Measurements from ENCODE around the gene LDB3. TPM values are rescaled to one million over a fixed set of nuclear protein-coding genes. Genes with fewer than 3 reads are reported as not detected.
"Not testable (repeated sequence)": the region's sequence is repeated elsewhere in the genome, so short reads cannot be mapped to it uniquely, and the experiment has no call there.

The LDB3 gene
- total and polyA plus RNA-seq, 4 donors = 0.66 to 4.3 (median 2.4) TPM

- Histone ChIP-seq H3K4me1 (ENCODE audit: control insufficient read depth, insufficient read depth, low read length) (peaks cover 15% of the 10 kb centered on the region), H3K27me3 (ENCODE audit: control insufficient read depth, insufficient read depth, low read length) (no peaks in the 10 kb centered on the region), H3K36me3 (ENCODE audit: control insufficient read depth, insufficient read depth, low read length) (no peaks in the 10 kb centered on the region), H3K27ac (ENCODE audit: low read depth, low read length) (no peak overlapping the region), H3K4me3 (ENCODE audit: low read depth, low read length) (no peak overlapping the region), H3K9me3 (ENCODE audit: control insufficient read depth, insufficient read depth, low read length) (no peaks in the 10 kb centered on the region)
- peak in 1 of 6 donors; percentile 24 for DNase-seq (ENCODE audit: low read depth in 4 of 6, low spot score in 6 of 6)
- 100% methylated on average over 1 of the region's 4 CpGs for WGBS (ENCODE audit: insufficient coverage)
These were observed 66.1 kb downstream of the LDB3 start for GRCh38 chr10:86734207-86734988.

- H3K36me3 ChIP-seq (ENCODE audit: control insufficient read depth, insufficient read depth, low read length); H3K27me3 ChIP-seq (ENCODE audit: control insufficient read depth, insufficient read depth, low read length); H3K27ac ChIP-seq (ENCODE audit: low read depth, low read length); H3K9me3 ChIP-seq (ENCODE audit: control insufficient read depth, insufficient read depth, low read length); DNase-seq (ENCODE audit: low read depth in 4 of 6, low spot score in 6 of 6); H3K4me3 ChIP-seq (ENCODE audit: low read depth, low read length): not testable (repeated sequence)
- WGBS (ENCODE audit: insufficient coverage) = 100% methylated on average over 1 of the region's 4 CpGs
- peaks cover 12% of the 10 kb centered on the region for H3K4me1 ChIP-seq (ENCODE audit: control insufficient read depth, insufficient read depth, low read length)
These were observed 67.0 kb downstream of the LDB3 start for GRCh38 chr10:86735278-86735677.

GRCh38 chr10:86742230-86742629 lies 73.9 kb downstream of the LDB3 start:
- H3K27ac ChIP-seq (ENCODE audit: low read depth, low read length) = no peak overlapping the region
- no peaks in the 10 kb centered on the region for H3K27me3 ChIP-seq (ENCODE audit: control insufficient read depth, insufficient read depth, low read length)
- no peak for DNase-seq (ENCODE audit: low read depth in 4 of 6, low spot score in 6 of 6)
- no peaks in the 10 kb centered on the region for H3K36me3 ChIP-seq (ENCODE audit: control insufficient read depth, insufficient read depth, low read length)
- no peaks in the 10 kb centered on the region for H3K9me3 ChIP-seq (ENCODE audit: control insufficient read depth, insufficient read depth, low read length)
- WGBS (ENCODE audit: insufficient coverage) = no CpG with 5 or more reads among the region's 1 CpG
- H3K4me1 ChIP-seq (ENCODE audit: control insufficient read depth, insufficient read depth, low read length) = no peaks in the 10 kb centered on the region
- H3K4me3 ChIP-seq (ENCODE audit: low read depth, low read length) = no peak overlapping the region

GRCh38 chr10:86744067-86744725 lies 75.9 kb downstream of the LDB3 start:
- no peaks in the 10 kb centered on the region for H3K27me3 ChIP-seq (ENCODE audit: control insufficient read depth, insufficient read depth, low read length)
- no peaks in the 10 kb centered on the region for H3K4me1 ChIP-seq (ENCODE audit: control insufficient read depth, insufficient read depth, low read length)
- H3K4me3 ChIP-seq (ENCODE audit: low read depth, low read length) = no peak overlapping the region
- no peak overlapping the region for H3K27ac ChIP-seq (ENCODE audit: low read depth, low read length)
- no peaks in the 10 kb centered on the region for H3K36me3 ChIP-seq (ENCODE audit: control insufficient read depth, insufficient read depth, low read length)
- no peak for DNase-seq (ENCODE audit: low read depth in 4 of 6, low spot score in 6 of 6)
- WGBS (ENCODE audit: insufficient coverage) = 87% methylated on average over 6 of the region's 7 CpGs
- H3K9me3 ChIP-seq (ENCODE audit: control insufficient read depth, insufficient read depth, low read length) = no peaks in the 10 kb centered on the region

- no peak overlapping the region for H3K27ac ChIP-seq (ENCODE audit: low read depth, low read length)
- H3K36me3 ChIP-seq (ENCODE audit: control insufficient read depth, insufficient read depth, low read length) = peaks cover 2% of the 10 kb centered on the region
- H3K4me3 ChIP-seq (ENCODE audit: low read depth, low read length) = no peak overlapping the region
- WGBS (ENCODE audit: insufficient coverage) = no CpG with 5 or more reads among the region's 7 CpGs
- H3K9me3 ChIP-seq (ENCODE audit: control insufficient read depth, insufficient read depth, low read length) = no peaks in the 10 kb centered on the region
- H3K4me1 ChIP-seq (ENCODE audit: control insufficient read depth, insufficient read depth, low read length) = peaks cover 4% of the 10 kb centered on the region
- peak in 1 of 6 donors; percentile 55 for DNase-seq (ENCODE audit: low read depth in 4 of 6, low spot score in 6 of 6)
- no peaks in the 10 kb centered on the region for H3K27me3 ChIP-seq (ENCODE audit: control insufficient read depth, insufficient read depth, low read length)
These were observed 79.7 kb downstream of the LDB3 start for GRCh38 chr10:86747796-86748581.

- Histone ChIP-seq H3K27me3 (ENCODE audit: control insufficient read depth, insufficient read depth, low read length) (no peaks in the 10 kb centered on the region), H3K27ac (ENCODE audit: low read depth, low read length) (no peak overlapping the region), H3K36me3 (ENCODE audit: control insufficient read depth, insufficient read depth, low read length) (peaks cover 2% of the 10 kb centered on the region), H3K4me3 (ENCODE audit: low read depth, low read length) (no peak overlapping the region), H3K9me3 (ENCODE audit: control insufficient read depth, insufficient read depth, low read length) (no peaks in the 10 kb centered on the region), H3K4me1 (ENCODE audit: control insufficient read depth, insufficient read depth, low read length) (peaks cover 14% of the 10 kb centered on the region)
- DNase-seq (ENCODE audit: low read depth in 4 of 6, low spot score in 6 of 6) = no peak
- 80% methylated on average over 5 of the region's 9 CpGs for whole genome bisulfite sequencing (ENCODE audit: insufficient coverage)
These were observed 81.5 kb downstream of the LDB3 start for GRCh38 chr10:86749854-86750253.

- no peak overlapping the region for H3K4me3 ChIP-seq (ENCODE audit: low read depth, low read length)
- H3K27me3 ChIP-seq (ENCODE audit: control insufficient read depth, insufficient read depth, low read length) = no peaks in the 10 kb centered on the region
- H3K4me1 ChIP-seq (ENCODE audit: control insufficient read depth, insufficient read depth, low read length) = peaks cover 19% of the 10 kb centered on the region
- H3K9me3 ChIP-seq (ENCODE audit: control insufficient read depth, insufficient read depth, low read length) = no peaks in the 10 kb centered on the region
- H3K27ac ChIP-seq (ENCODE audit: low read depth, low read length) = no peak overlapping the region
- peaks cover 2% of the 10 kb centered on the region for H3K36me3 ChIP-seq (ENCODE audit: control insufficient read depth, insufficient read depth, low read length)
- no CpG with 5 or more reads among the region's 17 CpGs for WGBS (ENCODE audit: insufficient coverage)
- no peak for DNase-seq (ENCODE audit: low read depth in 4 of 6, low spot score in 6 of 6)
These were observed 83.2 kb downstream of the LDB3 start for GRCh38 chr10:86751477-86751876.

- Histone ChIP-seq H3K4me3 (ENCODE audit: low read depth, low read length) (no peak overlapping the region), H3K36me3 (ENCODE audit: control insufficient read depth, insufficient read depth, low read length) (peaks cover 2% of the 10 kb centered on the region), H3K27ac (ENCODE audit: low read depth, low read length) (no peak overlapping the region), H3K9me3 (ENCODE audit: control insufficient read depth, insufficient read depth, low read length) (no peaks in the 10 kb centered on the region), H3K4me1 (ENCODE audit: control insufficient read depth, insufficient read depth, low read length) (peaks cover 19% of the 10 kb centered on the region), H3K27me3 (ENCODE audit: control insufficient read depth, insufficient read depth, low read length) (no peaks in the 10 kb centered on the region)
- no peak for DNase-seq (ENCODE audit: low read depth in 4 of 6, low spot score in 6 of 6)
- 73% methylated on average over 3 of the region's 4 CpGs for WGBS (ENCODE audit: insufficient coverage)
These were observed 84.0 kb downstream of the LDB3 start for GRCh38 chr10:86752311-86752710.

GRCh38 chr10:86753051-86753450 lies 84.7 kb downstream of the LDB3 start:
- H3K27me3 ChIP-seq (ENCODE audit: control insufficient read depth, insufficient read depth, low read length) = no peaks in the 10 kb centered on the region
- peaks cover 19% of the 10 kb centered on the region for H3K4me1 ChIP-seq (ENCODE audit: control insufficient read depth, insufficient read depth, low read length)
- H3K36me3 ChIP-seq (ENCODE audit: control insufficient read depth, insufficient read depth, low read length) = peaks cover 2% of the 10 kb centered on the region
- no peaks in the 10 kb centered on the region for H3K9me3 ChIP-seq (ENCODE audit: control insufficient read depth, insufficient read depth, low read length)
- WGBS (ENCODE audit: insufficient coverage) = no CpG with 5 or more reads among the region's 2 CpGs
- no peak overlapping the region for H3K4me3 ChIP-seq (ENCODE audit: low read depth, low read length)
- no peak for DNase-seq (ENCODE audit: low read depth in 4 of 6, low spot score in 6 of 6)
- no peak overlapping the region for H3K27ac ChIP-seq (ENCODE audit: low read depth, low read length)

Data from spinal cord (tissue), 10 donors.